HepG2 (cell line): ENCODE measurements around the gene MEGF11. TPM values are rescaled to one million over a fixed set of nuclear protein-coding genes. Genes with fewer than 3 reads are reported as not detected.

ENCODE experiments used
- ATAC-seq: fragments of 200-7000 bp; cut with Tn5 transposase; 3 replicates; pipeline ENCODE4 v1.9.1; 2020; ENCODE audit warnings: mild to moderate bottlenecking, moderate library complexity
- BruUV-seq: library from RNA; stranded (reverse); fragments of 400-500 nt; replicated peaks from 2 replicates; lab custom pipeline; 2021; lab: Mats Ljungman, UMichigan
- CTCF ChIA-PET: fragments of 300-600 bp; formaldehyde crosslinking; extraction: SDS; loops from one replicate; lab custom pipeline; 2021; ENCODE audit warnings: low total read pairs, inconsistent platforms, low intra/inter-chr PET ratio; lab: Yijun Ruan, JAX
- POLR2A ChIA-PET: fragments of 350-600 bp; sonication (Branson Sonifier 250); formaldehyde crosslinking; loops from one replicate; lab custom pipeline; 2020; ENCODE audit warnings: antibody characterized with exemption, inconsistent platforms; lab: Yijun Ruan, JAX
- DNase-seq: peaks from one replicate; pipeline ENCODE4 v3.0.0-alpha.2; 2015; ENCODE audit warnings: low spot score
- FAIRE-seq: peaks from 3 replicates; lab custom pipeline; 2011; peaks lifted over from hg19 to GRCh38; lab: Jason Lieb, UNC
- H2AFZ ChIP-seq: one replicate; pipeline ENCODE4 v1.6.1; 2011; ENCODE audit warnings: low read length, inconsistent platforms
- H3K27ac ChIP-seq: fragments of 300-600 bp; 3 replicates; pipeline ENCODE4 v1.8.0; 2011; ENCODE audit warnings: mixed run types, mild to moderate bottlenecking, mixed read lengths, low read length, inconsistent platforms; ENCODE audit not compliant: insufficient read depth; ENCODE audit errors: extremely low read length
- H3K27me3 ChIP-seq, 2 experiments: fragments of 200-600 bp in 1 of 2; 2 replicates in 1 of 2; 3 replicates in 1 of 2; pipeline versions ENCODE4 v1.6.0 to v1.8.0; 2011; ENCODE audit warnings: low read length in 2 of 2, mild to moderate bottlenecking in 2 of 2, moderate library complexity in 2 of 2, inconsistent platforms in 1 of 2; ENCODE audit not compliant: insufficient read depth in 2 of 2, control insufficient read depth in 1 of 2
- H3K36me3 ChIP-seq, 2 experiments: fragments of 200-600 bp in 1 of 2; replicated peaks in 1 of 2; 2 replicates in 1 of 2; 3 replicates in 1 of 2; pipeline versions ENCODE4 v1.5.1 to v1.8.0; 2011; ENCODE audit warnings: low read length in 2 of 2, inconsistent platforms in 1 of 2; ENCODE audit not compliant: insufficient read depth in 2 of 2, control insufficient read depth in 1 of 2
- H3K4me1 ChIP-seq: 2 replicates; pipeline ENCODE4 v1.5.1; 2012; ENCODE audit warnings: low read length, inconsistent platforms; ENCODE audit not compliant: insufficient read depth
- H3K4me2 ChIP-seq: 2 replicates; pipeline ENCODE4 v1.6.0; 2011; ENCODE audit warnings: low read depth, low read length, inconsistent platforms
- H3K4me3 ChIP-seq, 3 experiments: fragments of 200-600 bp in 1 of 3; sonication (generic), shearing (Covaris generic) in 1 of 3; replicated peaks in 1 of 3; 2 replicates each; pipeline ENCODE4 v1.5.1; 2011 to 2016; ENCODE audit warnings: low read length in 3 of 3, inconsistent platforms in 2 of 3, low read depth in 2 of 3, mild to moderate bottlenecking in 2 of 3, control low read depth in 1 of 3, mixed read lengths in 1 of 3; ENCODE audit not compliant: insufficient read depth in 1 of 3
- H3K79me2 ChIP-seq: one replicate; pipeline ENCODE4 v1.6.1; 2011; ENCODE audit warnings: low read length, inconsistent platforms; ENCODE audit not compliant: insufficient read depth
- H3K9ac ChIP-seq: 2 replicates; pipeline ENCODE4 v1.6.0; 2011; ENCODE audit warnings: mild to moderate bottlenecking, low read depth, low read length, inconsistent platforms; ENCODE audit not compliant: insufficient read depth
- H3K9me3 ChIP-seq: 2 replicates; pipeline ENCODE4 v1.5.1; 2012; ENCODE audit warnings: mild to moderate bottlenecking, low read length
- H4K20me1 ChIP-seq: 2 replicates; pipeline ENCODE4 v1.6.0; 2011; ENCODE audit warnings: inconsistent platforms, mild to moderate bottlenecking, low read length, moderate library complexity; ENCODE audit not compliant: insufficient read depth
- RELA ChIP-seq: sonication (generic); formaldehyde crosslinking; IDR thresholded peaks from 2 replicates; pipeline ENCODE4 v1.4.0; 2020; ENCODE audit warnings: missing genetic modification reagents
- STAT5B ChIP-seq: sonication (generic); formaldehyde crosslinking; IDR thresholded peaks from 2 replicates; pipeline ENCODE4 v1.4.0; 2020; ENCODE audit warnings: missing genetic modification reagents
- TP53 ChIP-seq: sonication (generic); formaldehyde crosslinking; conservative IDR thresholded peaks from 2 replicates; pipeline ENCODE4 v1.4.0; 2020; ENCODE audit warnings: missing genetic modification reagents
- ZNF326 ChIP-seq: sonication (generic); formaldehyde crosslinking; IDR thresholded peaks from 2 replicates; pipeline ENCODE4 v1.4.0; 2020; ENCODE audit warnings: missing genetic modification reagents, borderline replicate concordance
- WGBS: methylation state at CpG from one replicate; pipeline ENCODE4 v1.1.6; 2017; ENCODE audit warnings: low lambda C conversion rate; 5-methylcytosine and 5-hydroxymethylcytosine counted together
- in situ Hi-C: cut with HindIII; loops from 2 replicates; pipeline ENCODE4 v1.10.0; 2017; ENCODE audit warnings: low pct_unique_long_range_greater_than_20kb; ENCODE audit not compliant: extremely low pct_ligation_motif_present
- intact Hi-C: fragments of 100-400 bp; cut with micrococcal nuclease; formaldehyde crosslinking; loops from one replicate; pipeline ENCODE4 v1.10.0; 2022; ENCODE audit not compliant: unreplicated experiment
- polyA plus RNA-seq, 8 experiments: library from polyadenylated mRNA; depleted of rRNA in 3 of 8; stranded (reverse) in 7 of 8; unstranded in 1 of 8; fragments of >200 nt; fragmentation: Illumina TruSeq in 4 of 8; extraction: Trizol in 4 of 8; gene quantifications; 2 replicates each; pipeline versions ENCODE4 v1.2.1 to v1.2.3, GENCODE V29; 2011 to 2016; ENCODE audit warnings: low read depth in 4 of 8, missing spikeins in 1 of 8, mixed read lengths in 1 of 8; ENCODE audit not compliant: insufficient read depth in 1 of 8
- total RNA-seq, 5 experiments: library from RNA; depleted of rRNA; stranded (reverse); fragments of >200 nt; fragmentation: Illumina TruSeq; extraction: Trizol; gene quantifications; 2 replicates each; pipeline ENCODE4 v1.2.3, GENCODE V29; 2016; ENCODE audit warnings: low read depth in 1 of 5
- TF ChIP-seq, protein P1 (sequence below): sonication (generic); formaldehyde crosslinking; IDR thresholded peaks from 2 replicates; pipeline ENCODE4 v1.4.0; 2020; ENCODE audit warnings: mild to moderate bottlenecking, missing genetic modification reagents

Gene MEGF11
- total and polyA plus RNA-seq, 2 of the 13 experiments (the other 11 are each of a cell fraction or from before 2014, with no cell fraction given): not detected

DNA sequence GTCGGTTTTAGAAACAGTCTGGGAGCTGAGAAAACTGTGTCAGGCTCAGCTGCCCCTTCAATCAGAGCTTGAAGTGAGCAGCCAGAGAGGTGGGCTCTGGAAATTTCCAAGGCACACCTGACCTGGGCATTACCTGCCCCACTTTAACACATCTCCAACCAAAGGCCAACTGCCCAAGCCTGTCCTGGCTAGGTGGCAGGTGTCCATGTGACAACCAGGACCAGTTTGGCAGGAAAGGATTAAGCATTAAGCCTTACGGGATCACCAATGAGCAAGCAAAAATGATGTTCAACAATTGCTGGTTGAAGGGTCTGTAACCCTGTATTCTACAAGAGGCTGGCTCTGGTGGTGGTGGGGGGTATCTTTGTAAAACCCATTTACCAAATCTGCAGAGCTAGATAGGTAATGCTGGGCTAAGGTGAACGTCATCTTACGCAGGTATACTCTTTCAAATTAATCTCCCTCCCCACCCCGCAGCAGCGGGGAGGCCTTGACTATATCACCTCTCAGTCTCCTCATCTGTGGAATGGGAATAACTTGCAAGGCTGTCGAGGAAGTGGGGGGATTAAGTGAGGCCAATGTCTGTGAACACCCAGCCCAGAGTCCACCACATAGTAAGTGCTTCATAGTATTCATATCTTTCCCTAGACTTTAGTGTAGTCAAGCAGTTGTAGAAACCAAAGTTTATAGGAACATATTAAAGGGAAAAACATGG is 183.2 kb downstream of the MEGF11 start:
- in situ Hi-C loops: no loop called here
- H3K4me2 ChIP-seq: no peak overlapping the region
- 27% methylated on average over 7 of the region's 7 CpGs for WGBS
- peaks cover 1 to 12% of the 10 kb centered on the region in 2 experiments; a peak in 3 of 5 replicates for H3K27me3 ChIP-seq
- H4K20me1 ChIP-seq: no peaks in the 10 kb centered on the region
- no peaks in the 10 kb centered on the region for H3K4me1 ChIP-seq
- no peak for ATAC-seq
- H3K9ac ChIP-seq: no peak overlapping the region
- POLR2A ChIA-PET: no interaction called here
- no TSS peak for BruUV-seq
- H2AFZ ChIP-seq: no peak overlapping the region
- no peaks in the 10 kb centered on the region for H3K9me3 ChIP-seq
- intact Hi-C loops: no loop called here
- TF ChIP-seq RELA (CRISPR knock-in tag): no peak
- TF ChIP-seq, protein P1, sequence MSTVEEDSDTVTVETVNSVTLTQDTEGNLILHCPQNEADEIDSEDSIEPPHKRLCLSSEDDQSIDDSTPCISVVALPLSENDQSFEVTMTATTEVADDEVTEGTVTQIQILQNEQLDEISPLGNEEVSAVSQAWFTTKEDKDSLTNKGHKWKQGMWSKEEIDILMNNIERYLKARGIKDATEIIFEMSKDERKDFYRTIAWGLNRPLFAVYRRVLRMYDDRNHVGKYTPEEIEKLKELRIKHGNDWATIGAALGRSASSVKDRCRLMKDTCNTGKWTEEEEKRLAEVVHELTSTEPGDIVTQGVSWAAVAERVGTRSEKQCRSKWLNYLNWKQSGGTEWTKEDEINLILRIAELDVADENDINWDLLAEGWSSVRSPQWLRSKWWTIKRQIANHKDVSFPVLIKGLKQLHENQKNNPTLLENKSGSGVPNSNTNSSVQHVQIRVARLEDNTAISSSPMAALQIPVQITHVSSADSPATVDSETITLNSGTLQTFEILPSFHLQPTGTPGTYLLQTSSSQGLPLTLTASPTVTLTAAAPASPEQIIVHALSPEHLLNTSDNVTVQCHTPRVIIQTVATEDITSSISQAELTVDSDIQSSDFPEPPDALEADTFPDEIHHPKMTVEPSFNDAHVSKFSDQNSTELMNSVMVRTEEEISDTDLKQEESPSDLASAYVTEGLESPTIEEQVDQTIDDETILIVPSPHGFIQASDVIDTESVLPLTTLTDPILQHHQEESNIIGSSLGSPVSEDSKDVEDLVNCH (CRISPR knock-in tag): no peak
- no peak for TF ChIP-seq TP53 (CRISPR knock-in tag)
- TF ChIP-seq STAT5B (CRISPR knock-in tag): no peak
- no peak for TF ChIP-seq ZNF326 (CRISPR knock-in tag)
- TF ChIP-seq, all 625 proteins: peak for 0
- H3K36me3 ChIP-seq: no peaks in the 10 kb centered on the region
- no peak overlapping the region for H3K27ac ChIP-seq
- DNase-seq (no peak), FAIRE-seq (no peak)
- no peaks in the 10 kb centered on the region for H3K79me2 ChIP-seq
- no peak overlapping the region for H3K4me3 ChIP-seq
- CTCF ChIA-PET: no interaction called here

DNA sequence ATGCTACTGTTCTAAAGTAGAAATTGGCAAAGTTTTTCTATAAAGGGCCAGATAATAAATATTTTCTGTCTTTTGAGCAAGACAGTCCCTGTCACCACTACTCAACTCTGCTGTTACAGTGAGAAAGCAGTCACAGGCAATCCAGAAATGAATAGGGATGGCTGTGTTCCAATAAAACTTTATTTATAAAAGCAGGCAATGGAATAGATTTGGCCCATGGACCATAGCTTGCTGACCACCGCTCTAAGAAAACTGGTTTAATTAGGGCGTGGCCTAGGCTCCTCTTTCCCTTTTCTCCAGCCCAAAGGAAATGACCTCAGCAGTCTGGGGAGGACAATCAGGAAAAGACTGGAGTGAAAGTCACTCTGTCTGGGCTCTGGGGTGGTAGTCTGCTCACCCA is 183.8 kb downstream of the MEGF11 start:
- in situ Hi-C loops: no loop called here
- intact Hi-C loops: no loop called here
- FAIRE-seq (no peak), DNase-seq (no peak), ATAC-seq (no peak)
- peaks cover 1 to 13% of the 10 kb centered on the region in 2 experiments; a peak in 3 of 5 replicates for H3K27me3 ChIP-seq
- H3K4me2 ChIP-seq: no peak overlapping the region
- no peak overlapping the region for H3K9ac ChIP-seq
- 29% methylated on average over 2 of the region's 2 CpGs for WGBS
- ChIA-PET POLR2A (no interaction called here), CTCF (no interaction called here)
- H3K4me3 ChIP-seq: no peak overlapping the region
- no TSS peak for BruUV-seq
- no peaks in the 10 kb centered on the region for H3K9me3 ChIP-seq
- H2AFZ ChIP-seq: no peak overlapping the region
- no peaks in the 10 kb centered on the region for H4K20me1 ChIP-seq
- H3K36me3 ChIP-seq: no peaks in the 10 kb centered on the region
- H3K4me1 ChIP-seq: no peaks in the 10 kb centered on the region
- no peaks in the 10 kb centered on the region for H3K79me2 ChIP-seq
- no peak overlapping the region for H3K27ac ChIP-seq
